AG20443 (cell line): Measurements from ENCODE around the gene RBM24.

Experiments
- DNase-seq: peaks from one replicate; pipeline ENCODE4 v3.0.0; 2012; ENCODE audit warnings: low spot score, mixed read lengths

The RBM24 gene

GRCh38 chr6:17341891-17342290, 60.7 kb downstream of the RBM24 start:
- DNase-seq, result no peak

DNA sequence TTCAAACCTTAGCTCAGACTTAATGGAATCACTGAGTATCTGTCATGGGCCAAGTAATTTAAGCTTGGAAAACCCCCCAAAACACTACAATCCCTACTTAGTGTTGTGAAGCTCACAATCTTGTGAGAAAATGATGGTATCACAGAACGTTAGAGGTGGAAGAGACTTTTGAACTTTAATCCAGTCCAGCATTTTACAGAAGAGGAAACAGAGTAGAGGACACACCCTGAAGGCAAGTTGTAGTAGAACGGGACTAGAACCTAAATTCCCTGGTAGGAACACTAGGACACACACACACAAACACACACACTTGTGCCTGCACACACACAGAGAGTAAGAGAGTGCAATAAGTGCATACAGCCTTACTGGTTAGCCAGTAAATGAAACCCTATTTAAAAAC, 62.1 kb downstream of the RBM24 start:
- DNase-seq, result no peak
